ENCODE results near the gene UMAD1.

GRCh38 chr7:7682861-7683260 lies 42.3 kb downstream of the UMAD1 start:
- no peak for TF ChIP-seq CTCF (IDR thresholded peaks at IDR 0.05)
- no peak for TF ChIP-seq POLR2A (IDR thresholded peaks at IDR 0.05)

All from Peyer's patch (tissue), 4 donors.